DMS153 (cell line): ENCODE results near the gene TCP11.
"Not testable (repeated sequence)": the region's sequence is repeated elsewhere in the genome, so short reads cannot be mapped to it uniquely, and the experiment has no call there.

Source experiments
- DNase-seq: peaks from one replicate; lab custom pipeline; 2025; lab: John Stamatoyannopoulos, UW

The TCP11 gene

DNA sequence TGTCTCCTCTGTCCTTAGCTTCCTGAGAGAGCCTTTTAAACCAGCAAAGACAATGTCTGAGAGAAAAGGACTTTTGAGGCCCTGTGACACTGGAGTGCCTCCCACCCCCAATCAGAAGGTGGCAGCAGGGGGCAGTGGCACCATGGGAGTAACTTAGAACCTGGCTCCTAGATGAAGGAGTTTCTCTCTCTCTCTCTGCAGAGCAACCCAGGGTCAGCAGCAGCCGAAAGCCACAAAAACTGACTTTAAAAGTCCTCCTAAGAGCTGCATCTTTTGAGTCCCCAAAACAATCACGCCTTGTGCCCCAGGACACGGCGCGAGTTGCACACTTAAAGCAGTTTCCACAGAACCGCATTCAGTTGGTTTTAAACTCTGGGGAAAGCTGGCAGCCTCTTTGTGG lies 5.3 kb upstream of the TCP11 start:
- DNase-seq: peak; percentile 34

DNA sequence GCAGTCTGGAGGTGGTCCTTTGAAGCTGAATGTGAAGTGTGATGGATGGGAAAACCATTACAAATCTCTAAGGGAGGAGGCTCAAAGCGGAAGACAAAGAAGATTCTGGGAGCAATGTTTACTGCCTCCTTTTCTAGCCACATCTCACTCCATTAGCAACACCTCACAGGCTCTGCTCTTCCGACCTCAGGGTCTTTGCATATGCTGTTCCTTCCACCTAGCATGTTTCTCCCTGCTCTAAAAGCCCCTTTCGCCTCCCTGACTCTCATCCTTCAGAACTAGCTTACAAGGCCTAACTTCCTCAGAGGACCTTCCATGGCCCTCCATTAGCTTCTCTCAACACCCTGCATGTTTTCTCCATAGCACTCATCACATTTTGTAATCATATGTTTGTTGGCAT lies 4.6 kb upstream of the TCP11 start:
- DNase-seq: no peak

DNA sequence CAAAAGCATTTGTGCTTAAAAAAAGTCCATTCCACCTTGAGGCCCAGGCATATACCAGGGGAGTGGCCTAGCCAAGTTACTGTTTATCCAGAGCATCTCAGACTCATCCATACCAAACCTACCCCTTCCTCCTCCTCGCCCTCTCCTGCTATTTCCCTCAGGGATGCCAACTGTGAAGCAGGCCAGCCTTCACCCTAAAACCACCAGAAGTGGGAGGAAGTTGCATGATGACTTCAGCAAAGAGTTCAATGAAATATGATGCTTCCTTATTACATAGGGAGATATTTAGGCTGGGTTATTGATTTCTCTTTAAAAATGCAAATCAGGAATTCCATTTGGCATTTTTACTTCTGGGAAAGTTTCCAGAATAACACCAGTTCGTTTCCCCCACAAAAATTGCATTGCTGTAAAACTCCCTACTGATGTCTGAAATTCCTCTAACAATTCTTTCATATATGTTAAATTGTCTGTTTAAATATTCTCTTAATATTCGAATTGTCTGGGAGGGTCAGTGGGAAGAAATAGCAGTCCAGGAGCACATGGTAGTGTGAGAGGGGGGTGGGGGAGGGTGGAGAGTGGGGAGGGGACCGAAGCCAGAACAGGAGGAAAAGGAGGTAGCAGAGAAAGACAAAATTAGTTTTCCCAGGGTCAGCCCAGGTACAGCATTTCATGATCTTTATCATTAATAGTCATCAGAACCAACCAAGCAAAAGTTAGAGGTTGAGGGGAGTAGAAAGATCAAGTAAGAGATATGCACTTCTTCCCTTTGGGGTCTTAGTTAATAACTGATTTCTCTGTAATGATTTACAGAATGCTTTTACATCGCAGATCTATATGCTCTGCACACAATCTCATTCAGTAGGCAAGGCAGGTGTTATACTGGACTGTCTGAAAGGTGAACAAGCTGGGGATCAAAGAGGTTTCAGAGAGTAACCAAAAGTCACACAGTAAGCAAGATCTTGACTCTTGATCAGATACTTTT lies 1.7 kb upstream of the TCP11 start:
- DNase-seq: no peak

DNA sequence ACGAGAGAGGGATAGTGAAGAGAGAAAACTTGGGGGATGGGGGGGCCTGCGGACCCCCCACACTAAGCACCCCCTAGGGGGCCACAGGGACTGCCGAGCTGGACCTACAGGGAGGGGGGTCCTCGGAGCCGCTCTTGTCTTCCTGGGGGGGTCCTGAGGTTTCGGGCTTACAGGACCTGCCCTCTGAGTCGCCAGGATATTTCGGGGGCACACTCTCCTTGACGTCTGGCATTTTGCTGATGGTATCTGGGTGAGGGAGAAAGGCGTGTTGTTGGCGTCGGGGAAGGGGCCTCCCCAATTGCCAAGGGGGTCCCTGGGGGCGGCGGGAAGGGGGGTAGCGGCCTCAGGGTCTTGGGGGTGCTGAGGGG lies 516 bp downstream of the TCP11 start:
- DNase-seq: no peak

DNA sequence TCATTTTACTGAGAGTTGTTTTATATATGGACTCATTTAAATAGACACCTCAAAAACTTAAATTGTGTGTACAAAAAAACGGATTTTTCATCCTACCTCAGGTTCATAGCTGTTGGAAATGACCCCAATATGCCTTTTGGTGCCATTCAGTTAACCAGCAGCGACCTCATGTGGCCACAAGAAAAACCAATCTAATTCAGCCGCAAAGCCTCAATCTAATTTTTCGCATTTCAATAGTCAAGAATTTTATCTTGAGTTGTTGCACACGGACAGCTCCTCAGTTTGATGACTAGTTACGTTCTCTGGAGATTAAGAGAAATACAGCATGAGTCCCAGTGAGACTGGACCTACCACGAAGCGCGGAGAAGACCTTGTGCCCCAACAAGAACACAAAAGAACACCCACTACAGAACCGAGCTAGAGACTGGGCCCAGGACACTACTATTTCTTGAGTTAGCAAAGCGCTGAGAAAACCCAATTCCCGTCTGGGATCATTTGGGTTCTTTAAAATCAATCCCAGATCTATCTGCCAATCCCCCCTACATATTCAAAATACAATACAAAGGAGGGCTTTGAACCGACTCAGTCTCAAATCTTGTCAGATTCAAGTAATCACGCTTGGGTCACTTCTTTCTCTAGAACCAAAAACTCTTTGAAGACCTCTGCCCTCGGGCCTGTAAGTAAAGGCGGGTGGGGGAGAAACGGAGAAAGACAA lies 1.1 kb downstream of the TCP11 start:
- peak; percentile 21 for DNase-seq

DNA sequence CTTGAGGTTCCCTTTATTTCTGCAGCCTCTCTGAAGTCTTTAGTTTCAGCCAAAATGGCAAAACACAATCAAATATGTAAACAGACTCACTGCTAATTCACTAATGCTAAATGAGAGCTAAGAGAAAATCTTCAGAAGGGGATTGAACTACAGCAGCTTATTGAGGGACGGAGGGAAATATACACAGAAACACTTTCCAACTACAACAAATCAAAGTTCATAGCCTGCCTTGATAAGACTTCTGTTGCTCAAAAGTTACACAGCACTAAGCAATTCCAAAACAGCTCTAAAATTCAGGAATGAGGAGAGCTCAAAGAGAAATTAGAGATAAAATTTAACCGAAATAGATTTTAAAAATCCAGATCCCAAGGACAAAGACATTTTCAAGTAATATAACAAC lies 1.7 kb downstream of the TCP11 start:
- DNase-seq: no peak

DNA sequence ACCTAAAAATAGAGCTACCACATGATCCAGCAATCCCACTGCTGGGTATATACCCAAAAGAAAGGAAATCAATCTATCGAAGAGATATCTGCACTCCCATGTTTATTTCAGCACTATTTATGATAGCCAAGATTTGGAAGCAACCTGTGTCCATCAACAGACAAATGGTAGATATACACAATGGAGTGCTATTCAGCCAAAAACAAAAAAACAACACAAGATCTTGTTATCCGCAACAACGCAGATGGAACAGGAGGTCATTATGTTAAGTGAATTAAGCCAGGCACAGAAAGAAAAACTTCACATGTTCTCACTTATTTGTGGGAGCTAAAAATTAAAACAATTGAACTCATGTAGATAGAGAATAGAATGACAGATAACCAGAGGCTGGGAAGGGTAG lies 2.9 kb downstream of the TCP11 start:
- not testable (repeated sequence) for DNase-seq

DNA sequence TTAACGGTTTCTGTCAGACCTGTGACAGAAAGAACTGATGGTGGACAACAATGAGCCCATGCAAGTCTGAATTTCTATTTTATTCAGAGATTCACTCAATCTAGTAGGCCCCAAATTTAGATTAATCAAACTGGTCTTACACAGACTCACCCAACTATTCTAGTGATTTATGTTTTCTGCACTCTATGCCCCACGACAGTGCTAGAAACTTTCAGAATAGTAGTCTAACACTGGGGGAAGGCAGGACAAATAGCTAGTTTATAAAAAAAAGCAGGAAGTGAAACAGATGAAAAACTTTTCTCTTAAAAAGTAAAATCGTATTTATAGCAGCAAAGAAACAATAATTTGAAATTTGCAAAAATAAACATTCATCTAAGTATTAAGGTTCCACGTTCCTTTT lies 5.0 kb downstream of the TCP11 start:
- DNase-seq: no peak

DNA sequence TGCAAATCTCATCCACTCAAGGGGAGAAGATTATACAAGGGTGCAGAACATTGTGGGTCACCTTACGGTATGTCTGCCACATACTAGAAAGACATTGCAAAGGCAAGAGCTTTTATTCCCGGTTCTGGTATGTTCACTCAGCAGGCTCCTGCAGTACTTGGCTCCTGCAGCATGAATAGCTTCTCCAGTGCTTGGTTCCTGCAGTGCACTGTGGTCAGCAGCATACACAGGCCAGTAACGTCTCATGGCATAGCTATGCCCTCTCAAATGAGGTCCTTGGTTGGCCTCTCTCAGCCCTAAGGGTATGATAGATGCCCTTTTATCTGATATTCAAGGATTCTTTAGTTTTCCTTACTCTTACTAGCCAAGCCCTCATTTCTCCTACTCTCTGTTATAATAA lies 12.6 kb downstream of the TCP11 start:
- DNase-seq: no peak

DNA sequence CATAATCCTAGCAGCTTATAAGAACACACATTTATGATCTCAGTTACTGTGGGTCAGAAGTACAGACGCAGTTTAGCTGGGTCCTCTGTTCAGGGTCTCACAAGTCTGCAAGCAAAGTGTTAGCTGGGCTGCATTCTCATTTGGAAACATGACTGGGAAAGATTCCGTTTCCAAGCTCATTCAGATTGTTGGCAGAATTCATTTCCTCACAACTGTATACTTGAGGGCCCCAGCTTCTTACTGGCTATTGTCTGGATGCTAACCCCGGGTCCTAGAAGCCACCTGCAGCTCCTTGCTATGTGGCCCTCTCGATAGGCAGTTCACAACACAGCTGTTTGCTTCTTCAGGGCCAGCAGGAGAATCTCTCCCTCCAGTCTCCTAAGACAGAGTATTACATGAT lies 13.1 kb downstream of the TCP11 start:
- no peak for DNase-seq

DNA sequence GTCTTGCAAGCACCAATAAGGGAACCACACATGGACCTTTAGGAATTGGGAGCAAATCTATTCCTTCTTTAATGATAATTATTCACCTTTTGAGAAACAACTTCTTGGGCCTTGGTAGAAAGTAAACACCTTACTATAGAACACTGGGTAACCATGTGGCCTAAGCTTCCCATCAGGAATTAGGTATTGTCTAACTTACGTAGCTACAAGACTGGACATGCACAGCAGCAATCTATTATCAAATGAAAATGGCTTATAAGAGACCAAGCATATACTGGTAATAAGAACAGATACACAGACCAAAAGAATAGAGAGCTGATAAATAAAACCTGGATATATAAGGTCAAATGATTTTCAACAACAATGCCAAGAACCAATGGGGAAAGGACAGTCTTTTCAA lies 16.8 kb downstream of the TCP11 start:
- no peak for DNase-seq

DNA sequence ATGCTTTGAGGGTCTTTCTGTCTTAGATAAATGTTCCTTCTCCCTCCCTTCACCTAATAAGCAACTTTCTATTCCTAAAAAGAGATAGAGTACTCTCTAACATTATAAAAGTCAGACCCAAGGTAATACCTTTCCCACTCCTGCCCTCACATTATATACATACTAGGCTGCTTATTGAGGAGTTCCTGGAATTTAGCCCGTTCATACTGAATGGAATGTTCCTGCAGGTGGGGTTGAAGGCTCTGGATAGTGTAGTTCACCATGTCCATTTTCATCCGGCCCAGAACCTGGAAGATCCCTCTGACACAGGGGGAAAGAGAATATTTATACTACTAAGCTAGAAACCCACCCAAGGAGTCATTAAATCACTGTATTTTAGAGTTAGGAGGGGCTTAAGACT lies 20.4 kb downstream of the TCP11 start:
- no peak for DNase-seq

DNA sequence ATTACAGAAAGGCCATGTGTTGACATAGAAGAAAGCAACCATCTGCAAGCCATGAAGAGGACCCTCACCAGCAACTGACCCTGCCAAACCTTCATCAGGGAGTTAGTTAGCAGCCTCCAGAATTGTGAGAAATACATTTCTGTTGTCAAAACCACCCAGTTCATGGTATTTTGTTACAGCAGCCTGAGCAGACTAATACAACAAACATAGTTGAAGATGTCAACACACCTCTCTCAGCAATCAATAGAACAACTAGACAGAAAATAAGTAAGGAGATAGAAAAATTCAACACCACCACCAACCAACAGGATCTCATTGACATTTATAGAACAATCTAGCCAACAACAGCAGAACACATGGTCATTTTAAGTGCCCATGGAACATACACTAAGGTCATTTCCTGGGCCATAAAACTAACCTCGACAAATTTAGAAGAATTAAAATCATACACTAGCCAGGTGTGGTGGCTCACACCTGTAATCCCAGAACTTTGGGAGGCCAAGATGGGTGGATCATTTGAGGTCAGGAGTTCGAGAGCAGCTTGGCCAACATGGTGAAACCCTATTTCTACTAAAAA lies 32.7 kb downstream of the TCP11 start:
- no peak for DNase-seq

DNA sequence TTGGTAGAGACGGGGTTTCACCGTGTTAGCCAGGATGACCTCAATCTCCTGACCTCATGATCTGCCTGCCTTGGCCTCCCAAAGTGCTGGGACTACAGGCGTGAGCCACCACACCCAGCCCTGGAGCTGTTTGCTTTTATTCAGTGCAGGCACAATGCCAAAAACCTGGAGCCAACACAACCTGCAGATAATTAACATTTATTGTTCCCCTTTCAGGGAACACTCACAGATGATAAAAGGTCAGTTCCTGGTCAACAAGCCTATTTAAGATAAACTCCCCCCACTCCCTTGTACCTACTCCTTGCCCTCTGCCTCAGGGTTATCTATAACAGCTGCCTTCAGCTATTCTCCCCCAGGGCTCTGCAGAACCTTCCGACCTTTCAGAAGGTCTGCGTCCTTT lies 33.4 kb downstream of the TCP11 start:
- DNase-seq: not testable (repeated sequence)

DNA sequence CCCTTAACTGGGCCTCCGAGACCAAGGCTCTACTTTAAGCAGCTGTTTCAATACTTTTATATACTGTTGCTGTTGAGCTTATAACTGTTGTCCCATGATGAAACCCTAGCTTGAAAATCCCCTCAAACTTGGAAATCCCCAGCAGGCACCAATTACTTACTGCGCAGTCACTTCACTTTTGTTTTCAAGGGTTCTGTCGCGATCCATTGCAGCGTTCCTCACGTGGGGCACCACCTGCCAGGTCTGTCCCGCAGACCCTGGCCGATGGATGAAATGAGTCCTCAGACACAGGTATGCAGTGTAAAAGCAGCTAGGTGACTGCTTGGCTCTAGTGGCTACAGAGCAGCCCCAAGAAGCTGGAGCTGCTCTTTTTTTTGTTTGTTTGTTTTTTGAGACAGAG lies 33.9 kb downstream of the TCP11 start:
- not testable (repeated sequence) for DNase-seq

DNA sequence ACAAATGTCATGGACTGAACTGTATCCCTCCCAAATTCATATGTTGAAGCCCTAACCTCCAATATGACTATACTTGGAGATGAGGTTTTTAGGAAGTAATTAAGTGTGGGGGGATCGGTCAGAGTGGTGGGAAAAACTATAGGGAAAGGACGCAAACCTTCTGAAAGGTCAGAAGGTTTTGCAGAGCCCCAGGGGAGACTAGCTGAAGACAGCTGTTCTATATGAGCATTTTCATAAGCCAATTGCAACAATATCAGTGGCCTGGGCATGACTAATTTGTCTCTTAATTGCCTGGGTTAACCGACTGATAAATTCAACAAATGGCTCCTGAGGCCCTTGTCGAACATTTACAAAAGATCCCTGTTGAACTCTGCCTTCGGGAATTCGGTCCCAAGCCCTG lies 35.1 kb downstream of the TCP11 start:
- DNase-seq: not testable (repeated sequence)

DNA sequence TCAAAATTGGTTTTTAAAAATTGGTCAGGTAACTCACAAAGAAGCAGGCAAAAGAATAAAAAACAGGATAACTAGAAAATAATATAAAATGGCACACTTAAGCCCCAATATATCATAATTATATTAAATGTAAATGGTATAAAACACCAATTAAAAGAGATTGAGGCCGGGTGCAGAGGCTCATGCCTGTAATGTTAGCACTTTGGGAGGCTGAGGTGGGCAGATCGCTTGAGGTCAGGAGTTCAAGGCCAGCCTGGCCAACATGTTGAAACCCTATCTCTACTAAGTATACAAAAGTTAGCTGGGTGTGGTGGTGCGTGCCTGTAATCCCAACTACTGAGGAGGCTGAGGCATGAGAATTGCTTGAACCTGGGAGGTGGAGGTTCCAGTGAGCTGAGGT lies 36.1 kb downstream of the TCP11 start:
- no peak for DNase-seq

DNA sequence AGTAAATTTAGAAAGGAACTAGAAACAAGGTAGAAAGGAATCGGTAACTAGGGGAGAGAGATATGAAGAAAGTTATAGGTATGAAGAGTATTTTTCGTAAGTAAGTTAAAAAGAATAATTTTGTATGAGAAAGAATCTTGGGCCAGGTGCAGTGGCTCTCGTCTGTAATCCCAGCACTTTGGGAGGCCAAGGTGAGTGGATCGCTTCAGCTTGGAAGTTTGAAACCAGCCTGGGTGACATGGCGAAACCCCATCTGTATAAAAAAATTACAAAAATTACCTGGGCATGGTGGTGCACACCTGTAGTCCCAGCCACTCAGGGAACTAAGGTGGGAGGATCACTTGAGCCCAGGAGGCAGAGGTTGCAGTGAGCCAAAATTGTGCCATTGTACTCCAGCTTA lies 42.0 kb downstream of the TCP11 start:
- no peak for DNase-seq

DNA sequence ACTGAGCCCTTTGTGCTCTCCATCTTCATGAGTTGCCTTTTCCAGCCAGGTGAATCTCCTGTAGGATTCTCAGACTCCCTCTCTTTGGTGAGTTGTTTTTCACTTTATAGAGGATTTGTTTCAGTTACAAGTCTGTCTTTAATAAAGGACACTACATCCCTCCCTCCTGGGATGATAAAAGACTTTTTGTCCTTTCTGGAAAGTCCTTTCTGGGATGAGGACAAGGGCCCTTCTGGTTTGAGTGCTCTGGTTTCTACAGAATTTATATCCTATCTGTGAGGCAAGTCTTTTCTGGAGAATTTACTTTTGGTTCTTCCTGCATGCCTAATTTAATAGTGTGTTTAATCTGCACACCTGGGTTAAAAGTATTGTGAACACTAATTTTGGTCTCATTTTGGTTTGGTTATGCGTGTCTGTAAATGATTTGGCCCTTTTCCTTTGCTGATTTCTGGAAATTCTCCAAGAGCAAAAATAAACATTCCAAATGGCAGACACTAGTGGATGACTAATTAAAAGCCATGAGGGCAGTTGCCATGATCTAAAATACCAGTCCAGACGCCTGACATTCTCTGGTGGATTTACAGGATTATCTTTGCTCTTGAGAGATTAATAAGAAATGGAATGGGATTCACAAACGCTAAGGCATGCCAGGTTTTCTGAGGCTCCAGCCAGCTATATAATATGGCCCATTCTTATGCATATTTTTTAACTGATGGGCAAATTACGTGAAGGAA lies 44.8 kb downstream of the TCP11 start:
- DNase-seq: peak; percentile 42

DNA sequence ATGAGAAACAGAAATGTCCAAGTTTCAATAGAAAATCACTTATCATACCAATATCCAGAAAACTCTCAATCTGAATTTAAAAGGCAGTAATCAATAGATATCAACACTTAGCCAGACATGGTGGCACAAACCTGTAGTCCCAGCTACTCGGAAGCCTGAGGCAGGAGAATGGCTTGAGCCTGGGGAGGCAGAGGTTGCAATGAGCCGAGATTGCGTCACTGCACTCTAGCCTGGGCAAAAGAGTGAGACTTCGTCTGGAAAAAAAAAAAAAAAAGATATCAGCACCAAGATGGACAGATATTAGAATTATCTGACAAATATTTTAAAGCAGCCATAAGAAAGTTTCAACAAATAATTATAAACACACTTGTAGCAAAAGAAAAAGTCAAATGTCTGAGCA lies 47.0 kb downstream of the TCP11 start:
- DNase-seq: no peak

DNA sequence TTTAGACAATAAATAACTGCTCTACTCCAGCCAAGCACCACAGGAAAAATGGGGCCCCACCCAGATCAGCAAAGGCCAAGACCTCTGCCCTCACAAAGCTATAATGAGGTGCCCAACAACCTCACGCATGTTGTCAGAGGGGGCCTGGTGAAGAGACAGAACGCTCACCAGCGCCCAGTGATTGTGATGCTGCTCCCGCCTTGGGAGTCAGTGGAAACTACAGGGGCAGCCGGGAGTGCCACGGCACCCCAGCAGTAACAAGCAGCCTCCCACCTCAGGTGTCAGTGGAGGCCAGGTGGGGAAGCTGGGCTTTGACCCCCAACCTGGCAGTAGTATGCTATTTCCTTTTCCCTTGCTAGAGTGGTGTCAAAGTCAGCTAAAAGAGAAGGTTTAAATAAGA lies 47.4 kb downstream of the TCP11 start:
- DNase-seq: no peak

DNA sequence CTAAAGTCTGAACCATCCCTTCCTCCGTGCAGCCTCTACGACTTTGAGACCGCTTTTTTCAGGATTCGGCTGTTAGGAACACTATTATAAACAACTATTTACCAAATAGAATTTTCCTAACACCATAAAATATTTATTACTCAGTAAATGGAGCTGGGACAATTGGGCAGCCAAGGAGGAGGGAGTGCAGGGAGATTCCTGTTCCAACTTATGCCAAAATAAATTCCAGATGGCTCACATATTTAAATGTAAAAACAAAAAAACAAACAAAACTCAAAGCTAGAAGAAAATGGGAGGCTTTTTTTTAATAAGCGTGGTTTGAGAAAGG lies 48.1 kb downstream of the TCP11 start:
- DNase-seq: no peak
